Fibroblast of the conjunctiva (primary cell): ENCODE results near the gene MRPS34.

Experiments used
- DNase-seq: peaks from one replicate; pipeline ENCODE4 v3.0.0-alpha.2; 2010; ENCODE audit warnings: low read depth

The MRPS34 gene

DNA sequence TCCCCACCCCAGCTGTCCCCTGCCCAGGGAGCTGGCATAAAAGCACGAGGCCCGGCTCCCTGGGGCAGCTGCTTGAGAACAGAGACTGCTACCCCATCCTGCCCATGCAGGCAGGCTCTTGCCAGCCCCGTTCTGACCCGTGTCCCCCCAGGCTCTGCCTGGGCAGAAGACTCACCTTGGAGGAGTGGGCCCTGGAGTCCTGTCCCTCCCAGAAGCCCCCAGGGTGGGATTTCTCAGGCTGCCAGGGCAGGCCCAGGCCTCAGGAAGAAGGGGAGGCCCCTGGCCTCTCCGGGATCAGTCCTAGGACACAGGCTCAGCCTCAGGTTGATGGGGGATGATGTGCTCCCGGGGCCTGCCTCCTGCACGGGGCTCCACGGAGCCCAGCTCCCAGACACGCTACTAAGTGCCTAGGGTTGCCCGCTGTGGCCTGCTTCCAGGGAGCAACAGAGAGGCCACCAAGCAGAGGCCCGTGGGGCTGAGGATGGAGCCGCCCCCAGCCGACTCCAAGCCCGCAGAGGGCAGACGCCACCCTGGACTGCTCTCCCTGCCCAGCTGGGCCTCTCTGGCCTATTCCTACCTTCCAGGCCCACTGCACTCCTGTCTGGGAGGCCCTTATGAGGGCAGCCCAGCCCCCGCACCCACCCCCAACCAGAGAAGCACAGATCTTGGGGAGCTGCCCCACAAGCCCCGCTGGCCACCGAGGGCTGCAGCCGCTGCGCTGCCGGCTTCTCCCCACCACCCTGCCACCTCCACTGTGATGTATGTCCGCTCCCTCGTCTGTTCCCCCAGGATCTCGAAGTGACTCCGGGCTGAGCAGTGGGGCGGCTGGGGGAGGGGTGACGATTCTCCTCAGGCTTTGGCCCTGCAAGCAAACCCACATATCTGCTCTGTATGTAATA lies 3.3 kb downstream of the MRPS34 start:
- no peak for DNase-seq

DNA sequence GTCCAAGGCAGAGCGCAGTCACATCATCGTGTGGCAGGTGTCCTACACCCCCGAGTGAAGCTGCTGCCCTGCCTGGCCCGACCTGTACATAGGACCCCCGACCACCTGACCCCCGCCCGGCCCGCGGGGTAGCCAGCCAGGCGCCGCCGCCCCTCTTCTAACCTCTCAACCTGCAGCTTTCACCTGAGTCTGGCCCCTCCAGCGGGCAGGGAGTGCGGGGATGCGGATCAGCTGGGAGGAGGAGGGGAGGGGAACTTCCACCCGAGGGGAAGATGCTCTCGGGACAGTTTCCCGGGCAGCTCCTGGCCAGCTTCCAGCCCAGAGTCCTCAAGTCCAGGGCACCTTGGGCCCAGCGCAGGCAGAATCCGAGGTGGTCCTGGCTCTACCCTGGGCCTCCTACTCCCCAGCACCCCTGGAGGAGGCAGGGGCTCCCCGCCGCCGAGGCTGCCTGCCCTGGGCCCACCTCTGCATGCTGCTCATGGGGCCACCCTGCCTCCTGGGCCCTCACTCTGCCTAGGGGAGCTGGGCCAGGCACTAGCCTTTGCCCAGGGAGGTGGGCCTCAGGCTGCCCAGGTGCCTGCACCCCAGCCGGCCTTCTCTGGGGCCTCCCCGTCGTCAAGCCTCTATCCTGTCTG lies 4.0 kb downstream of the MRPS34 start:
- DNase-seq: no peak

DNA sequence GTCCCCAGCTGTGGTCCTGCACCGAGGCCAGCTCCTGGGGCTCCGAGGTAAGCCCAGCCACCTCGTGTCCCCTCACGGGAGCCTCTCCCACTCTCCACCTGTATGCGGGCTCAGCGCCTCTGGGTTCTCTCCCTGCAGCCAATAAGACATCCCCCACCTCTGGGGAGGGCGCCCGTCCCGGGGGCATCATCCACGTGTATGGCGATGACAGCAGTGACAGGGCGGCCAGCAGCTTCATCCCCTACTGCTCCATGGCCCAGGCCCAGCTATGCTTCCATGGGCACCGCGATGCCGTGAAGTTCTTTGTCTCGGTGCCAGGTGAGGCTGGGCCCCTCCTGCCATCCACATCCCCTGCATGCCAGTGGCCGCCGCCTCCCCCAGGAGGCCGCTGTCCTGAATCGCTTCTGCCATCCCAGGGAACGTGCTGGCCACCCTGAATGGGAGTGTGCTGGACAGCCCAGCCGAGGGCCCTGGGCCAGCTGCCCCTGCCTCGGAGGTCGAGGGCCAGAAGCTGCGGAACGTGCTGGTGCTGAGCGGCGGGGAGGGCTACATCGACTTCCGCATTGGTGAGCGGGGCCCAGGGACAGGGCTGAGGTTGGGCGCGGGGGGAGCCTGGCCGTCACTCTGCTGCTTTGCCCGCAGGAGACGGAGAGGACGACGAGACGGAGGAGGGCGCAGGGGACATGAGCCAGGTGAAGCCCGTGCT lies 4.7 kb downstream of the MRPS34 start:
- DNase-seq: no peak

DNA sequence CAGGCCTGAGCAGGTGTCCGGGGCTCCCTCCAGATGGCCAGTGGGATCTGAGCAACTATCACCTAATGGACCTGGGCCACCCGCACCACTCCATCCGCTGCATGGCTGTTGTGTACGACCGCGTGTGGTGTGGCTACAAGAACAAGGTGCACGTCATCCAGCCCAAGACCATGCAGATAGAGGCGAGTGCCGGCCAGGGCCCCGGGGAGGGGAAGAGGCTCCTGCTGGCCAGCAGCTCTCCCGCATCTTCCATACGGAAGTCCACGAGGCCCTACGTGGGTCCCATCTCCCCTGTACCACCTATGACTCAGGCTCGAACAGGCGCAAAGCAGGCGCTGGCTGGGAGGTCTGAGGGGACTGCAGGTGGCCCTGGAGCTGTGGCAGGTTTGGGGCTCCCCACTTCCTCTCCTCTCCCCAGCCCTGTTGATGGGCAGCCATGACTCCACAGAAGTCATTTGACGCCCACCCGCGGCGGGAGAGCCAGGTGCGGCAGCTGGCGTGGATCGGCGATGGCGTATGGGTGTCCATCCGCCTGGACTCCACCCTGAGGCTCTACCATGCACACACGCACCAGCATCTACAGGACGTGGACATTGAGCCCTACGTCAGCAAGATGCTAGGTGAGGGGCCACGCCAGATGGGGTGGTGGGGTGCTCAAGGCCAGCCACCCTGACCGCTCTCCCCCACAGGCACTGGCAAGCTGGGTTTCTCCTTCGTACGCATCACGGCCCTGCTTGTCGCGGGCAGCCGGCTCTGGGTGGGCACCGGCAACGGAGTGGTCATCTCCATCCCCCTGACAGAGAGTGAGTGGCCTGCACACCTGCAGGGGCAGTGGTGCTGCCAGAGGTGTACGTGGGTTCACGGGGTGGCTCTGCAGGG lies 5.6 kb downstream of the MRPS34 start:
- no peak for DNase-seq

DNA sequence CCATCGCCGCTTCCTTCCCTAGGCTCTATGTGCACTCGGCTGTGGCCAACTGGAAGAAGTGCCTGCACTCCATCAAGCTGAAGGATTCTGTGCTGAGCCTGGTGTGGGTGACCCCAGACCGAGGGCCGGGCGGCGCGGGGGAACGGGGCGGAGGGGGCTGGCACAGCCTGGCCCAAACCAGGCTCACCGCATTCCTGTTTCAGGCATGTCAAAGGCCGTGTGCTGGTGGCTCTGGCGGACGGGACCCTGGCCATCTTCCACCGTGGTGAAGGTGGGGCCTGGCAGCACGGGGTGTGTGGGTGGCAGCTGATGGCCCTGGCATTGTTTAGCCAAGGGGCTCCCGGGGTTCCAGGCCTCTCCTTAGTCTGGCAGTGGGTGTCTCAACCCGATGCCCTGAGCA lies 6.2 kb downstream of the MRPS34 start:
- DNase-seq: no peak

DNA sequence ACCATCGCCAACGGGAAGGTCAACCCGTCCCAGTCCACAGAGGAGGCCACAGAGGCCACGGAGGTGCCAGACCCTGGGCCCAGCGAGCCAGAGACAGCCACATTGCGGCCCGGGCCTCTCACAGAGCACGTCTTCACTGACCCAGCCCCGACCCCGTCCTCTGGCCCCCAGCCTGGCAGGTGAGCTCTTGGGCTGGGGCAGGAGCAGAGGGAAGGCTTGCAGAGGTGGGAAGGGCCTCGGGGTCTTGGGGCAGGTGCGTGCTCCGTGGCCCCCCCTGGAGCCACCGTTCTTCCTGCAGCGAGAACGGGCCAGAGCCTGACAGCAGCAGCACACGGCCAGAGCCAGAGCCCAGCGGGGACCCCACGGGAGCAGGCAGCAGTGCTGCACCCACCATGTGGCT lies 6.7 kb downstream of the MRPS34 start:
- no peak for DNase-seq

DNA sequence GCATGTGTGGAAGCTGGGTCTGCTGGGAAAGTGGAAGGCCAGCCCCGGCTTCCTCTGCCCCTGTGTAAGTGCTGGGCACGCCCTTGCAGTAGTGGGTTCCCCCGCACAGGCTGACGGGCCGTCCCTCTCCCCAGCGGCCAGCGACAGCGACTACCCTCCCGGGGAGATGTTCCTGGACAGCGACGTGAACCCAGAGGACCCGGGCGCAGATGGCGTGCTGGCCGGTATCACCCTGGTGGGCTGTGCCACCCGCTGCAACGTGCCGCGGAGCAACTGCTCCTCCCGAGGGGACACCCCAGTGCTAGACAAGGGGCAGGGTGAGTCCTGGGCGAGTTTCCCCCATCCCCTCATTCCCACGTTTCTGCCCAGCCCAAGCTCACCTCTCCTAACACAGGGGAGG lies 7.1 kb downstream of the MRPS34 start:
- DNase-seq: no peak

DNA sequence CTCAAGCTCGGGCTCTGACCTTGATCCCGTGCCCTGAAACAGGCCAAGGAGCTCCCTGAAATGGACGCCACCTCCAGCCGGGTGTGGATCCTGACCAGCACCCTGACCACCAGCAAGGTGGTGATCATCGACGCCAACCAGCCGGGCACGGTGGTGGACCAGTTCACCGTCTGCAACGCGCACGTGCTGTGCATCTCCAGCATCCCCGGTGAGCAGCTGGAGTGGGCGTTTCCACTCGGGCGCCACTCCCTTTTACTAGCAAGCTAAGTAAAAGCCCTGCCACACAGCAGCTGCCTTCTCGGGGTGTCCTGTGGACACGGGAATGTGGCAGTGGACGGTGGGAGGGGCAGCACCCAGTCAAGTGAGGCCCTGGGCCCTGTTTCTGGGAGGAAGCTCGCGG lies 8.0 kb downstream of the MRPS34 start:
- DNase-seq: no peak

DNA sequence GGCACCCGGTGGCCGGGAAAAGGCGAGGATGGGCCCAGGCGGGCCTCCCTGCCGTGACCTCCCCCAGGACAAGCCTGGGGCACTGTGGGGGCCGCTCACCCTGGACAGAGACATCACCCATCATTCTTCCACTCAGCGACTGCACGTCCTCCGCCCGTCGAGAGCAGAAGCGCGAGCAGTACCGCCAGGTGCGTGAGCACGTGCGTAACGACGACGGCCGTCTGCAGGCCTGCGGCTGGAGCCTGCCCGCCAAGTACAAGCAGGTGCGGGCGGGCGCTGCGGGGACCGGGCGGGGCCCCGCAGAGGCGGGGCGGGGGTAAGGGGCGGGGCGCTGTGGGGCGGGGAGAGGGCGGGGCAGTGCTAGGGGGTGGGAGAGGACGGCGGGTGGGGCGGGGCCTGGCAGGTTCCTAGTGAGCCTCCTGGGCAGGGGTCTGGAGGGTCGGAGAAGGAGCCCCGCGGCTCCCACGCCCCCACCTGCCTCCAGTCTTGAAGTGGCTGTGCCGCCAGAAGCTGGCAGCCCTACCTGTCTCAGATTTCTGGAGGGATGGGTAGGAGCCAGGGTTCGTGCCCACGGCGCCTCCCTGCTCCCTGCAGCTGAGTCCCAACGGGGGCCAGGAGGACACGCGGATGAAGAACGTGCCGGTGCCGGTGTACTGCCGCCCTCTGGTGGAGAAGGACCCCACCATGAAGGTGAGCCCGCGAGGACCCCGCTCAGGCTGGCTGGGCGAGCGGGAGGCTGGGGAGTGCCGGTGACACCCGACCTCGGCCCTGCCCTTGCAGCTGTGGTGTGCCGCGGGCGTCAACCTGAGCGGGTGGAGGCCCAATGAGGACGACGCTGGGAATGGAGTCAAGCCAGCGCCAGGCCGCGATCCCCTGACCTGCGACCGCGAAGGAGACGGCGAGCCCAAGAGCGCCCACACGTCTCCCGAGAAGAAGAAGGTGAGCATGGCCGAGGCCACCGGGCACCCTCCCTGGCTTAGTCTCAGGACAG lies 9.1 kb downstream of the MRPS34 start:
- DNase-seq: no peak

DNA sequence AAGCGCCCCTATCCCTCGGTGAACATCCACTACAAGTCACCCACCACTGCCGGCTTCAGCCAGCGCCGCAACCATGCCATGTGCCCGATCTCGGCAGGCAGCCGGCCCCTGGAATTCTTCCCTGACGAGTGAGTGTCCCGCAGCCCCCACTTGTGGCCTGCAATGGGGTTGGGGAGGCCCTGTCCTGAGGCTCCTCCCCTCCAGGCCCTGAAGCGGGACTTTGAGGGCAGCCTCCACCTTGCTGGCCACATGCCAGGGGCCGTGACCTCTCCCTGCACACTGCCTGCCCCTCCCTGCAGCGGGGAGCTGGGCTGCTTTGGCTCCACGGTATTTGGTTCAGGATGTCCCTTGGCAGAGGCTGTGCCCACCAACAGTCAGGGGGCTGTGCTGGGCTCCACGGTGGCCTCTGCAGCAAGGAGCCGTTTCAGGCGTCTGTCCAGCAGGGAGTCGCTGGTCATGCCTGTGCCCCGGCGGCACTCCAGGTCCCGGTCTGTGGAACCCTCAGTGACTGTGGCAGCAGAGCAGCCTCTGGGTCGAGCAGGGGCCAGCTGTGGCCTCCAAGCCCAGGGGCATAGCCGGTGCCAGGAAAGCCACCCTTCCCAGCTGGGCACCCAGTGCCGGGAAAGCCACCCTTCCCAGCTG lies 9.9 kb downstream of the MRPS34 start:
- DNase-seq: no peak

DNA sequence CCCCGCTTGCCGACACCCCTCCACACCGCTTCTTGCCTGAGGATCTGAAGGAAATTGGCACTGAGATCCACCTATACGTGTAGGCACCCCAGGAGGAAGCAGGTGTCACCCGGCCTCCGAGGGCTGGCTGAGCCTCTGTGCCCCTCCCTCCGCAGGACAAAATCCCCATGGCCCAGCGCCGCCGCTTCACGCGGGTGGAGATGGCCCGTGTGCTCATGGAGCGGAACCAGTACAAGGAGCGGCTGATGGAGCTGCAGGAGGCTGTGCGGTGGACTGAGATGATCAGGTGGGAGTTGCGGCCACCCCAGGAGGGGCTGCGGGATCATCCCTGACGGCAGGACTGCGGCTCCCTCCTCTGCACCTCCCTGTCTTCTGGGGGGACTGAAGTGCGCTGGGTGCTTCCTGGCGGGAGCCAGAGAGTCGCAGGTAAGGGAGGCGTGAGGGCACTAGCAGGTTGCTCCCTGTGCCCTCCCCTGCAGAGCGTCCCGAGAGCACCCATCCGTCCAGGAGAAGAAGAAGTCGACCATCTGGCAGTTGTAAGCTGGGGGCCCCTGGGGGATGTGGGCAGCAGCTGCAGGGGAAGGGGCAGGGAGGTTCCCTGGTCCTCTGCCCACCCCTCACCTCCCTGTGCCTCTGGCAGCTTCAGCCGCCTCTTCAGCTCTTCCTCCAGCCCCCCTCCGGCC lies 10.6 kb downstream of the MRPS34 start:
- DNase-seq: no peak

DNA sequence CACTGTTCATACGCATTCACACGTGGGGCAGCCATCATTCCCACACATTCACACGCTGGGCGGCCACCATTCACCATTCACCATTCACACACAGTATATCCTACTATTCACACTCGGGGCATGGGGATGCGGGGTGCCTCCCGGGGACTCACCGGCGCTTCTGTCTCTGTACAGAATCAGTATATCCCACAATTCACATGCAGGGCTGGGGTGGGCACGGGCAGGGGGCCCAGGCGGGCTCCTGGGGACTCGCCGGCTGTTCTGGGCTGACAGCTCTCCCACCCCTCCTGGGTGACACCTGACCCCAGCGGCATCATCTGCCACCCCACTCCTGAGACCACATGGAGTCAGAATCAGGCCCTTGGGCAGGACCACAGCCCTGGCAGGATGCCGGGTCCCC lies 11.2 kb downstream of the MRPS34 start:
- DNase-seq: no peak

DNA sequence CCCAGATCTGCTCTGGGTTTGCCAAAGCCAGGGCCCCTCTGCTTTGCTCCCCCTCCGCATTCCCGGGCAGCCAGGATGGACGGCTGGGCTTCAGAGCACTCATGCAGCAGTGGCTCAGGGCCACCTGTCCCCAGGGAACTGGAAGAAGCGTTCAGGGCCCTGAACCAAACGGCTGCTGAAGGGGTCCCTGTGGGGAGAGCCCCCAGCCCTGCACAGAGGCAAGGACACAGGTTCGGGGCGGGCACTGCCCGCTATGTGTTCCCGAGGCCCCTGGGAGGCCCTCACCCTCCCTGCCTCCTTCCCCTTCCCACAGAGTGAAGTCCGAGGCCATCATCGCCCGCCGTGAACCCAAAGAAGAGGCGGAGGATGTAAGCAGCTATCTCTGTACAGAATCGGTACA lies 12.0 kb downstream of the MRPS34 start:
- no peak for DNase-seq

DNA sequence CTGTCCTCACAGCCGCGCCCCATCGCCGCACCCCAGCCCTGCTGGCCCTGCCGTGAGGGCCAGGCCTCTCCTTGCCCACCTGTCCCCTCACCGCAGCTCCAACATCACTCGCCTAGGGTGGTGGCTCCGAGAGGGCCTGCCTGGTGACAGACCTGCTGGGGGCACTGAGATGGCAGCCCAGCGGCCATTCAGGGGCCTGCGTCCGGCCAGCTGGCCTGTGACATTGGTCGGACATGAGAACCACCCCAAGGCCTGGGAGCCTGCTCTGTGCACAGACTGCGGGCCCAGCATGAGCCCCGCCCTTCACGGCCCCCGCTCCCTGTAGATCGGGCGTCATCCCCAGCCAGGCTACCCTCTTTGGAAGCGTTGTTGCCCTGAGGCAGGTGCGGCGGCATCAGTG lies 13.4 kb downstream of the MRPS34 start:
- no peak for DNase-seq

DNA sequence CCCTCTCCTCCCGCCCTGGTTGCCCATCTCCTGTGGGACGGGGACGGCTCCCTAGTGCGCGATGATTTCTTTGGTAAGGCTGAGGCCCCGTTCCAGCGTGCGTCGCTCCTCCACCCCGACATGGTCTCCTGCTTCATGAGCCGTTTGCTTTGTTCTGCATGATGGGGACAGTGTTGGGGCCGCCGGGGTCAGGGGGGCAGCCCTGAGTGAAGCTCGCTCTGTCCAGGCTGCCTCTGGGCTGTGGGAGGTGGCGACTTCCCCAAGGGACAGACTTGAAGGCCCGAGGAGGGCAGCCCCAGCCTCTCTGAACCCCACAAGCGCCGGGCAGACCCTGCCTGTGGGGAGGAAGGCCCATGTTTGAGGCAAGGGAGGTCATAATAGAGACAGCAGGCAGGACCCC lies 14.0 kb downstream of the MRPS34 start:
- DNase-seq: no peak

DNA sequence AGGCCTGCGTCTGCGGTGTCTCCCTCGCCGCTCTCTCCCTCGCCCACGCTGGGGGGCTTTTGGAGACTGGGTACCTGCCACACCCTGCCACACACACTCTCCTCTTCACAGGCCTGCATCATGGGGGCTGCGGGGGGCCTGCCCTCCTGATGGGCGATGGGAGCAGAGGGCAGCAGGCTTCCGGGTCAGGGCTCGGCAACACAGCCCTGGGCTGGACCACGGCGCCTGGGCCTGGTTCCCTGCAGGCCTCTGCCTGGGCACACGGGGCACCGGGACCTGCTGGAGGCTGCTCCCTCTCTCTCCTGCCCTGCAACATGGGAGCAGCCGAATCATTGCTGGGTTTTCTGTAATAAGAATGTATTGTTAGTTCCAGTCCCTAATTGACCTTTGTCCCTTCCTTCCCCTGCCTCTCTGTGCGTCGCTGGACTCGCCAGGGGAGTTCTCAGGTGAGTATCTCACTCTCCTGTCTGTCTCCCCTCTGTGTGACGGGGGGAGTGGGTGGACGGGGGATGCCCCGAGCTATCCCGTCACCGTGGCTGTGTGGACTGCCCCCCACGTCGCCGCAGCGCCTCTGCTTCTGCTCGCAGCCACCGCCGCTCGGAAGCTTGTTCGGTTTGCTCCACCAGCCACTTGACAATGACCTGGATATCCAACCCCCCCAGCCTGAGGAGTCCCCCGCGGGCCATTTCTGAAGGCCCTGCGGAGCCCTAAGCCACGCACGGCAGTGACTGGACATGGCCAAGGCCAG lies 15.0 kb downstream of the MRPS34 start:
- DNase-seq: no peak

DNA sequence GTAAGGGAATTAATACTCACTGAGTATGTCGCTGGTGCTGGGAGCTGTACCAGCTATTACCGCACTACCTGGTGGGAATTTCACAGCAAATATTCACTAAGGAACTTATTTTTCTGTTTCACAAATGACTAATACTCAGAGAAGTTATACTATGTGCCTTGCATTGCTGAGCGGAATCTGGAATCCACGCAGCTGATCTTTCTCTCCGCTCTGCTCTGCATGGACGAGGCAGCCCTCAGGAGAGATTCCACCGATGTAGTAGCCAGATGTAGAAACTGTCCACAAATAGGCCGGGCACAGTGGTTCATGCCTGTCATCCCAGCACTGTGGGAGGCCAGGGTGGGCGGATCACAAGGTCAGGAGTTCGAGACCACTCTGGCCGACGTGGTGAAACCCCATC lies 18.7 kb downstream of the MRPS34 start:
- no peak for DNase-seq

DNA sequence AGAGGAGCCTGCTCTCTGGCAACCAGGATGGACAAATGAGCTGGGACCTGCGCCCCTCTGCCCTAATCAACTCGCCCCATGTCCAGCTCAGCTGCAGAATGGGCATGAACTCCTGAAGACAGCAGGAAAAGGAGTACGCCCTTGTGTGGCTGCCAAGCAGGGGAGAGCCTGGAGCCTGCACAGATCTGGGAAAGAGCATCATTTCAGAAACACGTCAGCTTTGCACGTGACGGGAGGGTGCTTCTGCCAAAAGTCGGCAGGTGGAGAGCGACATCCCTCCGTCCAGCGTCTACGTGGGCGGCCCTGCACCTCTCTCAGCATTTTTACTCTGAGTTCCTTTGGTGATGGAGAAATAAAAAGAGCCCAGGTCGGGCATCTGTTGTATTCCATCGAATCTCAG lies 20.1 kb downstream of the MRPS34 start:
- DNase-seq: no peak

DNA sequence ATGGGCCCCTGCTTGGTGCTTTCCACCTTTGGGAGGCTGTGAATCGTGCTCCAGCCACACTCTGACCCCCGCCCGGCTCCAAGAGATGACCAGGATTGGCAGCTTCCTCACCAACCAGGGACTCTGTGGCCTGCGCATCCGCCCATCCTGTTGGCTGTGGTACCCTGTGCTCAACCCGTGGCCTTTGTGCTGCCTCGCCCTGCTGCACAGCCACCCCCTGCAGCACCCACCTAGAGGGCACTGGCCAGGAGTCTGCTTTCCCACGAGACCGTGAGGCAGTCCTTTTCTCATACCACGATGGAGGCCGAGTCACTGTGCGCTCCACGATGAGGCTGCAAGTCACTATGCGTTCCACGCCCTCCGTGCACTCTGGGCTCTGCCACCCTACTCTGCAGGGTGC lies 21.0 kb downstream of the MRPS34 start:
- no peak for DNase-seq
